NCI-H526 treated with DMSO at 0.1 percent for 48 hours (cell line): ENCODE results near the gene PRC1.

Experiments
- DNase-seq: peaks from one replicate; lab custom pipeline; 2025; lab: John Stamatoyannopoulos, UW

The PRC1 gene

GRCh38 chr15:90955624-90956273 lies 38.6 kb downstream of the PRC1 start:
- peak; percentile 85 for DNase-seq

- no peak for DNase-seq
These were observed 39.4 kb downstream of the PRC1 start, which contains the start of gene RCCD1 for GRCh38 chr15:90954712-90955623. RCCD1 (plus strand) TSS chr15:90954884; CDS start chr15:90956735, 1,851 bp downstream.

GRCh38 chr15:90953947-90954711 lies 40.2 kb downstream of the PRC1 start:
- no peak for DNase-seq

GRCh38 chr15:90952901-90953677 lies 41.2 kb downstream of the PRC1 start:
- no peak for DNase-seq

GRCh38 chr15:90950676-90951075 lies 43.7 kb downstream of the PRC1 start:
- DNase-seq = no peak

- no peak for DNase-seq
These were observed 44.2 kb downstream of the PRC1 start for GRCh38 chr15:90949979-90950675.

GRCh38 chr15:90948506-90948905 lies 45.8 kb downstream of the PRC1 start:
- no peak for DNase-seq

GRCh38 chr15:90947577-90948357 lies 46.6 kb downstream of the PRC1 start:
- DNase-seq = no peak

- DNase-seq = no peak
These were observed 47.3 kb downstream of the PRC1 start for GRCh38 chr15:90946941-90947576.

- DNase-seq = no peak
These were observed 47.8 kb downstream of the PRC1 start for GRCh38 chr15:90946538-90946937.

- DNase-seq = no peak
These were observed 49.2 kb downstream of the PRC1 start for GRCh38 chr15:90945091-90945490.

GRCh38 chr15:90942354-90943120 lies 51.8 kb downstream of the PRC1 start:
- DNase-seq = no peak

- DNase-seq = no peak
These were observed 53.3 kb downstream of the PRC1 start for GRCh38 chr15:90941038-90941437.

- no peak for DNase-seq
These were observed 54.6 kb downstream of the PRC1 start for GRCh38 chr15:90939756-90940155.

GRCh38 chr15:90938261-90938660 lies 56.1 kb downstream of the PRC1 start:
- DNase-seq = no peak

- no peak for DNase-seq
These were observed 57.5 kb downstream of the PRC1 start for GRCh38 chr15:90936823-90937222.

- peak; percentile 88 for DNase-seq
These were observed 59.2 kb downstream of the PRC1 start, which contains the start of gene UNC45A for GRCh38 chr15:90934949-90935751. UNC45A (plus strand) TSS chr15:90935285; CDS start chr15:90935325, 40 bp downstream.
